ENCODE measurements around the gene ST8SIA4.

The ST8SIA4 gene, protein sequence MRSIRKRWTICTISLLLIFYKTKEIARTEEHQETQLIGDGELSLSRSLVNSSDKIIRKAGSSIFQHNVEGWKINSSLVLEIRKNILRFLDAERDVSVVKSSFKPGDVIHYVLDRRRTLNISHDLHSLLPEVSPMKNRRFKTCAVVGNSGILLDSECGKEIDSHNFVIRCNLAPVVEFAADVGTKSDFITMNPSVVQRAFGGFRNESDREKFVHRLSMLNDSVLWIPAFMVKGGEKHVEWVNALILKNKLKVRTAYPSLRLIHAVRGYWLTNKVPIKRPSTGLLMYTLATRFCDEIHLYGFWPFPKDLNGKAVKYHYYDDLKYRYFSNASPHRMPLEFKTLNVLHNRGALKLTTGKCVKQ
- total RNA-seq: 31.4 to 64.4 reads per million in 2 donors

DNA sequence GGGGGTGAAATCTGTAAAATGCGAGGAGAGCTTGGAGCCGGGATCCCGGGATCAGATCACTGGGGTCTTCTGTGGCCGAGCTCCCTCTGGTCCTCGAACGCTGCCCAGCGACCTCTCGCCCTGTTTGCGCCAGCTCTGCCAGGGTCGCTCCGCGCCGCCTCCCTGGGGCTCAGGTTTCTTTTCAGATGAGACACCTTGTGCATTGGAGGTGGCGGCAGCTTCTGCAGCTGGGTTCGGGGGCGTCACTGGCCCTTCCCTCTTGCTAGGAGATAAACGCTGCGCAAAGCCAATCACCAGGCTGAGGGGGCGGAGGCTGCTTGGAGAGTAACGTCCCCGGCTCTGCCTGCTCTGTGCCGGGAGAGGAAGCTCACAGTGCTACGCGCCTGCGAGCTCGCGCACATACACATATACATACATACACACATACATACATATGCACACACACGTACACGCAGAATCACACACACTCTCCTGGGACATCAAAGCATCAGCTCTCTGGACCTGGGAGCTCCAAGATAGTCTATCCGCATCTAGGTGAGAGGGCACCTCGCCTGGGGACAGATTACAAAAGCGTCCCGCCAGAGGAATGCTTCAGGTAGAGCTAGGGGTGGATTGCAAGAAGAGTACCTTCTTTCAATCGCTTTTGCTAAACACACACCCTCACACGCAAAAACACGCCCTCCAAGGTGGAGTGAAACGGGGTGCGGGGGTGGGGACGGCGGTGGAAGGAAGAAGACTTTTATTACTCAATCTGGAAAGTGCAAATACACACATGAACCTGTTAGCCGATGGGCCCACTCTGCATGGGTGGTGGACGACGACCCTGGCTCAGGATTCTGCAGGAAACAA, at the start of gene ST8SIA4:
TSS of gene ST8SIA4 (minus strand) at position 244 of the 849 bp plus-strand sequence. CDS start 327 bp downstream, outside the sequence.
- DNase-seq: peak; percentile 83

DNA sequence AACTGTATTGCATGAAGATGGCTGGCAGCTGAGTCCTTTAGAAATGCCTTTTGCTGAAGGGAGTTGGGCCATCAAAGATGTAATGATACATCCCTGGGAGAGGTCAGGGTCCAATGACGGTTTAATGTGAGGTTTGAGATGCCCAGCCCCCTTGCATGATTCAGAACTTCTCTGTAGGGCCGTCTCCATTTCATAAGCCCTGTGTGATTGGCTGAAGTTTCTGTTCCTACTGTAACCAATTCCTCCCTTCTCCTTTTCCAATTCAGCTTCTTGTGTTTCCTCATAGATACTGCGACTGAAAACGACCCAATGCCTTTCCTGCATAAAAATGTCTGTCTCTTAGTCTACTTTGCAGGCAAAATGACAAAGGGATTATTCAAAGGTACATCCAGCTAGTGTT, 47.9 kb upstream of the ST8SIA4 start:
- no peak for DNase-seq

DNA sequence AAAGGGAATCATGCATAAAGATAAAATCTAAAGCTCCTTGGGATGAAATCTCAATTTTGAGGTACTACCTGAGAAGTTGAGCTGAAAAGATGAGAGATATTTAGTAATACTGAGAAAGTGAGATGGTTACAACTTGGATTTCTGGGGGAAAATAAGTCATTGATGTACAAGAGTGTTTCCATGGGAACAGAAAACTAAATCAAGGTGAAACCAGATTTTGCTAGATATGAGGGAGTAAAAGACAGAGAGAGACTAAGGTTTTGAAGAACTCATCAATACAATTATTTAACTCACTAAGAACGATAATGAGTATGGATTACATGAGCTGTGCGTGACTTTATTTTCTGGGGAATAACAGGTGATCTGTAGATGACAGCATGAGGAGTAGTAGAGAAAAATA, 10.2 kb upstream of the ST8SIA4 start:
- no peak for DNase-seq

GRCh38 chr5:100909034-100909433, 6.0 kb upstream of the ST8SIA4 start:
- no peak for DNase-seq

DNA sequence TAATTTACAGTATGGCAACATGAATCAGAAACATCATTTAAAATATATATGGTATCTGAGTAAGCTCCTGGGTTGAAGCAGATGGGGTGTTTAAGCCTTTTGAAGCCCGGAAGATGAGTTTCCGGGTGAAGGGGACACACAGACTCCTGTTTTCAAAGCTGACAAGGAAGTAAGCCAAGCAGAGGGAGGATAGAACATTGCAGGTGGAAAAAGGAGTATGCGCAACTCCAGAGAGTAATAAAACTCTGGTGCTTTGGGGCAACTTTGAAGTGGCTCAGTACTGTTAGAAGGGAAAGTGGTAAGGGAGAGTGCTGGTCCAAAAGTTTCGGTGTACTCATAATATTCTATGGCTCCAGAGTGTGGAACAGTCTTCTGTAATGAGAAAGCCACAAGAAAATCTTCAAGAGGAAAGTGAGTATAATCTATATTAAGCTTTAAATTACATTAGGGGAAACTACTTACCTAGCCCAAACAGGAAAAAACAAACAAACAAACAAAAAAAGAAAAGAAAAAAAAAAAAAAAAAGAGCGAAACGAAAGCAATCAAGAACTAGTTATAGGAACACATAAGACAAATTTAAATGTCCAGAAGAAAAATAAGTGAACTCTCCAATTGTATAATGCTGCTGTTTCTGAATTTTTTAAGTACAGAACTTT, 2.3 kb upstream of the ST8SIA4 start:
- no peak for DNase-seq

- peak; percentile 40 for DNase-seq
Observed at GRCh38 chr5:100904259-100904861, 1.3 kb upstream of the ST8SIA4 start.

DNA sequence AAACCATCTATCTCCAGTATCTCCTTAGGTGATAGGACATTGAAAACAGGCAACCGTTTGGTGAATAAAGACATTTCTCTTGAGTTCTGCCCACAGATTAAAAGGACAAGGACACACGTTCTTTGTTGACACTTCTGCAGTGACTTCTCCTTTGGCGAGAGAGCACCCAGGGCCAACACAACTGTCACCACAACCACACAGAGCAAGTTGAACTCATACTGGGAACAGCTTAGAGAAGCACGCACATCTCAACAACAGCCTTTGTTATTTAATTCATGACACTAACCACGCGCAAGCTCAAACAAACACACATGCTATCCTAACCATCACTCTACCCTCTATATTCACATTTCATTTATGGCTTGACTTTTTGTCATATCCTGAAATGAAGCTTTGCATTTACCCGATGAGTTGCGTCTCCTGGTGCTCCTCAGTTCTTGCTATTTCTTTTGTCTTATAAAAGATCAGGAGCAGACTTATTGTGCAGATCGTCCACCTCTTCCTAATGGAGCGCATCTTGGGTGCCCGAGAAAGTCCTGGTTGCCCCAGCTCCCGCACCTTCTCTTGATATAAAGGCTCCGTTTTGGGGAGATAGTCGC, 543 bp downstream of the ST8SIA4 start:
- DNase-seq: no peak

DNA sequence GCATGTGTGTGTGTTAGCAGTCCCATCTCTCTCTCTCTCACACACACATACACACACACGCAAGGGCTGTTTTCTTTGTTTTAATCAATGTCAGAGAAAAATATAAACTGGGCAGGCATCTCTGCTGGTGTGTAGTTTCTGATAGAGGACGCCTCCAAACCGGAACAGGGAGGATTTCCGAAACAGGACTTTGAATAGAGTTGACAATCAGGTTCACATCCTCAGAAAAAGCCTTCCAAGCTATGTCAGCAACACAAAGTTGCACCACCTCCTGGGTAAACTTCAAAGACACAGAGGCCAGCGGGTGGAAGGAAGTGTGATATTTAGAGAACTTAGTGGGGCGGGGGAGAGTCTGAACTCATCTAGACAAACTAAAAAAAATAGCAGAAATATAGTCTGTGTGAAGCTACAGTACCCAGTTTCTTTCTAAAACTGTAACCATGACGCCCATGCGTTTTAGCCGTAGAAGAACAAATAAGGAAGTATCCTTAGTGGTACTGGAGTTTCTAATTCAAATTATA, 1.2 kb downstream of the ST8SIA4 start:
- peak; percentile 54 for DNase-seq

- peak; percentile 84 for DNase-seq
Observed at GRCh38 chr5:100900796-100901781, 2.0 kb downstream of the ST8SIA4 start.

- no peak for DNase-seq
Observed at GRCh38 chr5:100900142-100900795, 2.8 kb downstream of the ST8SIA4 start.

DNA sequence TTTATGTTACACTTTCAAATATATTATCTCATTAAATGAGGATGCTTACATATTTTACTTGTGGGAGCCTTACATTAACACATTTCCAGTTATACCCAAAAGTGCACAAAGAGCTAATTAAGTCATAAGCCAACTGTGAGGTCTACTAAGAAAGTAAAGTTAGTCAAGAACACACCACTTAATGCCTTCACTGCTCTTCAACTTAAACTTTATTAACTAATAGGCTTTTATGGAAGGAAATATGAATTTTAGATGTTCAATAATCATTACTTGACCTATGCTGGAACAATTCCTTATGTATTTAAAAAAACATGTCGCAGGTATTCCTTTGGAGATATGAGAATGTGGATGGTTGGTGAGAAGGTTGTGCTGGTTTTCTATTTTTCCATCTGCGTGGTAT, 3.4 kb downstream of the ST8SIA4 start:
- no peak for DNase-seq

DNA sequence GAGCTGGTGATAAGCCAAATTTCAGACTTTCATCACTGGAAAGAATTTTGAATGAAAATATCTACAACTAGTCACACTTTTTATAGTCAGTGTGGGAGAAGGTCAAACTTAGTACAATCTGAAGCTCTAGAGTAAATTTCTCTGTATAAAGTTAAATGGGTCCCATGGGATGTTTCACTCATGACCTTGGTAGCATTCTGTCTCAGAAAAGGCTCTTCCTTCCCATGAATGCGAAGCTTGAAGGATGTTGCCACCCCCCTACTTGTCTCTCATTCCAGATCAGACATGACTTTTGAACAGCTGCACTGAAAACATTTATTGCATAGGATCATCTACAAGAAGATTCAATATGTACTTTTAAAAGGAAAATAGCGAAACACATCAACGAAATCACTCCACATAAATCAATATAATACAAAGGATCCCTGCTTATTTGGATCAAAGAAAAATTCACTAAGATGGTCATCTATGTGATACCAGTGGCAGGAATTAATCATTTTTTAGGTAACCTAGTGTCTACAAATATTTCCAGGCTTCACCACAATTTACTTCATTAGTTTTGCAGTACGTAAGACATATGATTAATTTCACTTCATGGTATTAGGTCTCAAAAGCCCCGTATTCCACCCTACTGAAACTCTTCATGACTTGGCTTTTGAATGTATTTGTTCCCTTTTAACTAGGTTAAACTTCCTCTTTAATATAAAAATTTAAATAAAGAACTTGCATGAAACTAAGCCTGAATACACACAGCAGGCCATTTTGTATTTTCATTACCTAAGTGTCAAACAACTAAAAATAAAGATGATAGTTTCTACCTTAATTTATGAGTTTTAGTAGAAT, 4.4 kb downstream of the ST8SIA4 start:
- DNase-seq: no peak

GRCh38 chr5:100896054-100896453, 7.0 kb downstream of the ST8SIA4 start:
- no peak for DNase-seq

GRCh38 chr5:100890461-100891008, 12.5 kb downstream of the ST8SIA4 start:
- no peak for DNase-seq

DNA sequence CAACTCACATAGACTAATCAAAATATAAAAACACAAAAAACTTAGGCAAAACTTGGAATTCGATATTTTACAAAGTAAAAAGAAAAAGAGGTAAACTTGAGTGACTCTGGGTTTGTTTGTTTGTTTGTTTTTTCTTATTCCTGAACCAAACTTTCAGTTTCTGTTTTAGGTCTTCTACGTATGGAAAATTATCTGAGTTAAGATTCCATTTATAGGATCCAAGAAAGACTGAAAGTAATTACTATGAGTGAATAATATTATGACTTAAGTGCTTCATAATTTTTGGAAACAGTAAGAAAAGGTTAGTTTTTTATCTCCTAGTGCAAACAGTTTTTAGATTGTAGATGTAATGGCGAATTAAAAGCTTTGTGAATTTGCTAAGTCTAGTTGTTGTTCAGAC, 13.2 kb downstream of the ST8SIA4 start:
- DNase-seq: no peak

DNA sequence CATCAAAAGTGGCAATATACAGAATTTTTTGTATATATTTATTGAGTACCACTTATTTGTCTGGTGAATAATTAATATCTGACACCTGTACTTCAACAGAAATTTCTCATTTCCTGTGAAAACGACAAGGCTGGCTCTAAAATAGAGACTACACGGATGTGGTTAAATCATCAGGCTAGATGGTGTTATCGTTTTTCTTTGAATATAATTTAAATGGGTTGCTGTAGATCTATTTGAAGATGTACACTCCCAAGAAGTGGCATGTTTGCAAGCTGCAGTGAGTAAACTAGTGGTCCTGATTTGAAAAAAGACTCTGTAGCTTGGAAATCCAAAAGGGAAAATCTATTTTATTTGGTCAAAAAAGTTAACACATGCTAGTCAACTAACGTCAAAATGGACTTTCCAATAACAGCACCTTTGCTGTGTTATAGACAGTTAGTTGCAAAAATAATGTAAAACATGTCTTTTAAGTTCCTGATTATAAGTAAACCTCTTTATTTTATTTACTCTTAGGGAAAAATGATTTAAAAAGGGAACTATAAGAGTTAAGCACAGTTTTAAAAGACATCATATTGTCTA, 13.8 kb downstream of the ST8SIA4 start:
- no peak for DNase-seq

DNA sequence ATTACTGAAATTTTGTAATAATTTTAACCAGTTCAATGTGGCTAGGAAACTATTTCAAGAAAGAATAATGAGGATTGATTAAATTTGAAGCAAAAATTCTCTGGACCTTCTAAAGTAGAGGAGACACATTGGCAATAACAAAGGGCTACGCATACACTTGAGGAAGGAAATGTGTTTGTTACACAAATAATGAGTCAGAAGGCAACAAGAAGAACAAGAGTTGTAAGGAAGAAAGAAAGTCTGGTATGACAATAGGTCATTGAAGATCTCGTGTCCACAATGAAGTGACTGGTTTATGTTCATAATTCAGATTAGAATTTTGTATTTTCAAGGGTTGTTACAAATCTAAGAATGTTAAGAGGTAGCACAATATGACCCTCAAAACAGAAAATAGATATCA, 25.8 kb downstream of the ST8SIA4 start:
- DNase-seq: no peak

DNA sequence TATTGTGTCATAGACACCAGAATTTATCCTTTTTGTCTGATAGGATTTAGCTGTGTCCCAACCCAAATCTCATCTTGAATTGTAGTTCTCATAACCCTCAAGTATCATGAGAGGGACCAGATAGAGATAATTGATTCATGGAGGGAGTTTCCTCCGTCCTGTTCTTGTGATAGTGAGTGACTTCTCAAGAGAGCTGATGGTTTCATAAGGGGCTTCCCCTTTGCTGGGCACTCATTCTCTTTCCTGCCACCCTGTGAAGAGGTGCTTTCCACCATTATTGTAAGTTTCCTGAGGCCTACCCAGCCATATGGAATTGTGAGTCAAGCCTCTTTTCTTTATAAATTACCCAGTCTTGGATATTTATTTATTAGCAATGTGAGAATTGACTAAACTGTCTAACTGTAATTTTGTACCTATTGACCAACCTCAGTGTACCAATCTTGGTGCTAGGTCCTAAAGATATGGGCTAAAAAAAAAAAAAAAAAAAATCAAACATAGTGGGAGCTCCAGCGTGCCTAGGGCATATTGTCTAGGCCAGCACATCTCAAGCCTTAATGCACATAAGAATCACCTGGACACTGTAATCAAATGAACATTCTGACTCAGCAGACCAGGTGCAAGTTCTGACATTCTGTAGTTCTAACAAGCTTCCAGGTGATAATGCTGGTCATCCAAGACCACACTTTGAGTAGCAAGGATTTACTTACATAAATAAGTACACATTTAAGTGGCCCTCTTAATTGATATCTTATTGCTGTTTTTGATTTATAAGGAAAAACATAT, 30.5 kb downstream of the ST8SIA4 start:
- no peak for DNase-seq
